ENCODE results near the gene POU3F1.

Gene POU3F1

GRCh38 chr1:38027201-38028104, 19.1 kb downstream of the POU3F1 start:
- no peak for FAIRE-seq

- FAIRE-seq: no peak
These were observed 19.9 kb downstream of the POU3F1 start for GRCh38 chr1:38026592-38027200.

- FAIRE-seq: no peak
These were observed 20.9 kb downstream of the POU3F1 start for GRCh38 chr1:38025664-38026063.

GRCh38 chr1:38025233-38025632, 21.4 kb downstream of the POU3F1 start:
- no peak for FAIRE-seq

- FAIRE-seq: no peak
These were observed 23.8 kb downstream of the POU3F1 start for GRCh38 chr1:38022810-38023209.

- FAIRE-seq: no peak
These were observed 24.6 kb downstream of the POU3F1 start for GRCh38 chr1:38021969-38022368.

GRCh38 chr1:38020396-38020795, 26.2 kb downstream of the POU3F1 start:
- no peak for FAIRE-seq

GRCh38 chr1:38018864-38019343, 27.7 kb downstream of the POU3F1 start:
- FAIRE-seq: no peak

GRCh38 chr1:38015978-38016725, 30.4 kb downstream of the POU3F1 start:
- no peak for FAIRE-seq

GRCh38 chr1:38014724-38015424, 31.7 kb downstream of the POU3F1 start:
- no peak for FAIRE-seq

- FAIRE-seq: no peak
These were observed 32.4 kb downstream of the POU3F1 start for GRCh38 chr1:38014171-38014570.

GRCh38 chr1:38013227-38013622, 33.4 kb downstream of the POU3F1 start:
- no peak for FAIRE-seq

- FAIRE-seq: peak; percentile 92
These were observed 34.0 kb downstream of the POU3F1 start, which contains the start of gene UTP11 for GRCh38 chr1:38012363-38013226. Gene UTP11 (plus strand): TSS chr1:38012734. CDS start chr1:38012803, 69 bp downstream.

- no peak for FAIRE-seq
These were observed 36.8 kb downstream of the POU3F1 start for GRCh38 chr1:38009841-38010180.

GRCh38 chr1:38009088-38009840, 37.3 kb downstream of the POU3F1 start:
- no peak for FAIRE-seq

- no peak for FAIRE-seq
These were observed 40.4 kb downstream of the POU3F1 start for GRCh38 chr1:38006008-38006828.

- FAIRE-seq: no peak
These were observed 41.2 kb downstream of the POU3F1 start, which contains the start of gene FHL3 for GRCh38 chr1:38005195-38006007. Gene FHL3 (minus strand): TSS chr1:38005514. CDS start chr1:37999412, 6,102 bp downstream.

GRCh38 chr1:38004284-38005108, 42.1 kb downstream of the POU3F1 start:
- FAIRE-seq: no peak
